GM12878 (cell line): ENCODE measurements around the gene ABR. TPM values are rescaled to one million over a fixed set of nuclear protein-coding genes. Genes with fewer than 3 reads are reported as not detected.

Experiments used
- CBFB ChIP-seq: IDR thresholded peaks from 2 replicates; pipeline ENCODE4 v1.6.1; 2016; ENCODE audit warnings: antibody characterized with exemption, low read depth
- CBX3 ChIP-seq: fragments of 200-600 bp; sonication (generic); IDR thresholded peaks from 2 replicates; pipeline ENCODE4 v1.6.1; 2016; ENCODE audit warnings: low read depth, borderline replicate concordance
- CEBPB ChIP-seq, 2 experiments: fragments of 150-350 bp in 1 of 2; IDR thresholded peaks; 2 replicates each; pipeline ENCODE4 v1.6.1; 2012 to 2014; ENCODE audit warnings: low read depth in 2 of 2, low read length in 2 of 2, borderline replicate concordance in 1 of 2, inconsistent platforms in 1 of 2
- CHD4 ChIP-seq: fragments of 200-600 bp; sonication (generic); IDR thresholded peaks from 2 replicates; pipeline ENCODE4 v1.6.1; 2016; ENCODE audit warnings: mild to moderate bottlenecking
- CREM ChIP-seq: IDR thresholded peaks from 2 replicates; pipeline ENCODE4 v1.6.1; 2014; ENCODE audit warnings: antibody characterized with exemption, low read depth
- CUX1 ChIP-seq: IDR thresholded peaks from 2 replicates; pipeline ENCODE4 v1.6.1; 2012; ENCODE audit warnings: improper control_type of control experiment, low read depth, low read length; ENCODE audit not compliant: insufficient replicate concordance
- ELK1 ChIP-seq: IDR thresholded peaks from 2 replicates; pipeline ENCODE4 v1.6.1; 2012; ENCODE audit warnings: low read depth, low read length, improper control_type of control experiment
- IKZF2 ChIP-seq, 2 experiments: fragments of 450-650 bp; IDR thresholded peaks; 2 replicates each; pipeline ENCODE4 v1.6.1; 2017; ENCODE audit warnings: mild to moderate bottlenecking in 2 of 2, moderate library complexity in 2 of 2
- IRF4 ChIP-seq: IDR thresholded peaks from 2 replicates; pipeline ENCODE4 v1.6.1; 2011; ENCODE audit warnings: low read depth, low read length
- KAT2A ChIP-seq: conservative IDR thresholded peaks from 2 replicates; pipeline ENCODE4 v1.6.1; 2011; ENCODE audit warnings: low read depth, low read length; ENCODE audit not compliant: control insufficient read depth
- KLF5 ChIP-seq: fragments of 450-650 bp; IDR thresholded peaks from 2 replicates; pipeline ENCODE4 v1.6.1; 2014; ENCODE audit warnings: mild to moderate bottlenecking; ENCODE audit not compliant: partially characterized antibody
- MAX ChIP-seq: IDR thresholded peaks from 2 replicates; pipeline ENCODE4 v1.6.1; 2012; ENCODE audit warnings: low read depth, low read length, improper control_type of control experiment
- MYB ChIP-seq: fragments of 150-350 bp; IDR thresholded peaks from 2 replicates; pipeline ENCODE4 v1.6.1; 2014; ENCODE audit warnings: mild to moderate bottlenecking, low read depth, low read length, borderline replicate concordance
- NFYB ChIP-seq: IDR thresholded peaks from 2 replicates; pipeline ENCODE4 v1.6.1; 2011; ENCODE audit warnings: low read depth, mild to moderate bottlenecking, low read length, improper control_type of control experiment, moderate library complexity; ENCODE audit not compliant: insufficient read depth
- NKRF ChIP-seq: fragments of 450-650 bp; conservative IDR thresholded peaks from 2 replicates; pipeline ENCODE4 v1.6.1; 2017; ENCODE audit warnings: mild to moderate bottlenecking, moderate library complexity
- NR2C2 ChIP-seq: IDR thresholded peaks from 2 replicates; pipeline ENCODE4 v1.6.1; 2011; ENCODE audit warnings: borderline replicate concordance, low read depth; ENCODE audit not compliant: control insufficient read depth, insufficient read length
- RB1 ChIP-seq: fragments of 450-650 bp; formaldehyde crosslinking; IDR thresholded peaks from 2 replicates; pipeline ENCODE4 v1.6.1; 2017; ENCODE audit warnings: mild to moderate bottlenecking, borderline replicate concordance
- SIN3A ChIP-seq: IDR thresholded peaks from 2 replicates; pipeline ENCODE4 v1.6.1; 2012; ENCODE audit warnings: low read depth, low read length, improper control_type of control experiment
- SMAD1 ChIP-seq: fragments of 450-650 bp; IDR thresholded peaks from 2 replicates; pipeline ENCODE4 v1.6.1; 2018; ENCODE audit warnings: mild to moderate bottlenecking, low read depth; ENCODE audit not compliant: partially characterized antibody
- SMAD5 ChIP-seq: IDR thresholded peaks from 2 replicates; pipeline ENCODE4 v1.6.1; 2016; ENCODE audit warnings: antibody characterized with exemption, low read depth
- SMARCA5 ChIP-seq: fragments of 450-650 bp; IDR thresholded peaks from 2 replicates; pipeline ENCODE4 v1.6.1; 2017; ENCODE audit warnings: mild to moderate bottlenecking
- TAF1 ChIP-seq: IDR thresholded peaks from 2 replicates; pipeline ENCODE4 v1.6.1; 2011; ENCODE audit warnings: mild to moderate bottlenecking, low read depth, low read length, borderline replicate concordance
- TBL1XR1 ChIP-seq: IDR thresholded peaks from 2 replicates; pipeline ENCODE4 v1.6.1; 2012; ENCODE audit warnings: low read depth, low read length, improper control_type of control experiment
- polyA plus RNA-seq, 11 experiments: library from polyadenylated mRNA; depleted of rRNA in 4 of 11; unstranded in 6 of 11; stranded (reverse) in 5 of 11; fragments of >200 nt; fragmentation: Nextera tagmentation in 4 of 11; fragmentation: Illumina TruSeq in 1 of 11; extraction: Ambion mirVana in 4 of 11; extraction: Trizol in 1 of 11; gene quantifications; 1 replicate in 1 of 11; 2 replicates in 10 of 11; pipeline versions ENCODE4 v1.2.1 to v1.2.3, GENCODE V29; 2011 to 2016; ENCODE audit warnings: inconsistent platforms in 2 of 11, missing spikeins in 2 of 11, low read depth in 1 of 11
- total RNA-seq, 4 experiments: library from RNA; depleted of rRNA in 3 of 4; stranded (reverse); fragments of >200 nt in 3 of 4; fragmentation: Illumina TruSeq in 1 of 4; extraction: Trizol in 1 of 4; gene quantifications; 2 replicates each; pipeline versions ENCODE4 v1.2.1 to v1.2.3, GENCODE V29; 2013 to 2021

Gene ABR
- total and polyA plus RNA-seq, 10 of the 15 experiments (the other 5 are each of a cell fraction or from before 2014, with no cell fraction given), result 1.4 to 112 (median 30.0) TPM

GRCh38 chr17:1183171-1183873, 3.5 kb upstream of the ABR start (continued):
- TF ChIP-seq CREM, result peak; percentile 94
- TF ChIP-seq CBX3, result no peak
- TF ChIP-seq CEBPB (IDR thresholded peaks at IDR 0.05; ENCODE audit: borderline replicate concordance in 1 of 2, low read depth in 2 of 2, low read length in 2 of 2), result no peak; a peak in 1 of 4 replicates
- TF ChIP-seq SMARCA5, result no peak
- no peak for TF ChIP-seq CHD4
- no peak for TF ChIP-seq KLF5
- peak; percentile 97 for TF ChIP-seq TBL1XR1
- TF ChIP-seq SMAD1, result no peak
- TF ChIP-seq MYB, result no peak
- TF ChIP-seq SMAD5, result no peak
- no peak for TF ChIP-seq CUX1
- no peak for TF ChIP-seq MAX
- TF ChIP-seq ELK1, result no peak
- TF ChIP-seq RB1, result no peak
- TF ChIP-seq KAT2A, result no peak
- no peak for TF ChIP-seq SIN3A
- no peak for TF ChIP-seq NFYB
- TF ChIP-seq CBFB, result peak; percentile 94
- no peak for TF ChIP-seq TAF1
- TF ChIP-seq NKRF, result no peak
- TF ChIP-seq NR2C2, result no peak
- TF ChIP-seq IRF4, result no peak
- peak; percentile 83 to 88; a peak in 3 of 4 replicates for TF ChIP-seq IKZF2 (IDR thresholded peaks at IDR 0.05)
- TF ChIP-seq, all 136 proteins: peak for 43
